ENCODE data around the gene ACOT4.
A peak's percentile ranks its signal among the peaks of the same experiment; 100 is the strongest.

ACOT4 gene

GRCh38 chr14:73637830-73638229 is 46.2 kb downstream of the ACOT4 start:
- no peak overlapping the region for H3K4me3 ChIP-seq (ENCODE audit: low read depth, low read length)
- DNase-seq (ENCODE audit: low read depth): no peak
- no peak for TF ChIP-seq CTCF (conservative IDR thresholded peaks at IDR 0.05; ENCODE audit: low read depth, low read length)

- no peak overlapping the region for H3K4me3 ChIP-seq (ENCODE audit: low read depth, low read length)
- no peak for TF ChIP-seq CTCF (conservative IDR thresholded peaks at IDR 0.05; ENCODE audit: low read depth, low read length)
Measured at GRCh38 chr14:73640796-73641365, 49.2 kb downstream of the ACOT4 start.

GRCh38 chr14:73644531-73645247 is 53.0 kb downstream of the ACOT4 start, which contains the start of gene DNAL1:
Gene DNAL1 (plus strand): TSS chr14:73644986. CDS start chr14:73645040, 54 bp downstream.
- H3K4me3 ChIP-seq (ENCODE audit: low read depth, low read length): peak within 1 kb of the TSS; percentile 97
- TF ChIP-seq CTCF (conservative IDR thresholded peaks at IDR 0.05; ENCODE audit: low read depth, low read length): no peak
- peak; percentile 93 for DNase-seq (ENCODE audit: low read depth)

More at GRCh38 chr14:73640796-73641365, 49.2 kb downstream of the ACOT4 start:
- no peak for DNase-seq (ENCODE audit: low read depth)

- peak overlapping the region; percentile 97 for H3K4me3 ChIP-seq (ENCODE audit: low read depth, low read length)
- TF ChIP-seq CTCF (conservative IDR thresholded peaks at IDR 0.05; ENCODE audit: low read depth, low read length): no peak
- no peak for DNase-seq (ENCODE audit: low read depth)
Measured at GRCh38 chr14:73645248-73645610, 53.6 kb downstream of the ACOT4 start.

Data from choroid plexus epithelial cell (primary cell).